Esophagus squamous epithelium (tissue), 4 donors: ENCODE measurements around the gene ATP8B1.
"Not testable (repeated sequence)": the region's sequence is repeated elsewhere in the genome, so short reads cannot be mapped to it uniquely, and the experiment has no call there.

Experiments used
- POLR2A ChIP-seq, 4 donors: fragments of 450-650 bp; IDR thresholded peaks; one replicate each; pipeline ENCODE4 v1.6.1; 2017; ENCODE audit warnings: antibody characterized with exemption in 4 of 4, mild to moderate bottlenecking in 4 of 4, moderate library complexity in 3 of 4
- TF ChIP-seq, protein P1 (sequence below), 6 experiments: fragments of 450-650 bp in 4 of 6; fragments of 200-600 bp in 2 of 6; sonication (generic) in 2 of 6; IDR thresholded peaks; one replicate each; pipeline ENCODE4 v1.5.1; 2016 to 2019; ENCODE audit warnings: antibody characterized with exemption in 6 of 6, mild to moderate bottlenecking in 4 of 6, moderate library complexity in 4 of 6

DNA sequence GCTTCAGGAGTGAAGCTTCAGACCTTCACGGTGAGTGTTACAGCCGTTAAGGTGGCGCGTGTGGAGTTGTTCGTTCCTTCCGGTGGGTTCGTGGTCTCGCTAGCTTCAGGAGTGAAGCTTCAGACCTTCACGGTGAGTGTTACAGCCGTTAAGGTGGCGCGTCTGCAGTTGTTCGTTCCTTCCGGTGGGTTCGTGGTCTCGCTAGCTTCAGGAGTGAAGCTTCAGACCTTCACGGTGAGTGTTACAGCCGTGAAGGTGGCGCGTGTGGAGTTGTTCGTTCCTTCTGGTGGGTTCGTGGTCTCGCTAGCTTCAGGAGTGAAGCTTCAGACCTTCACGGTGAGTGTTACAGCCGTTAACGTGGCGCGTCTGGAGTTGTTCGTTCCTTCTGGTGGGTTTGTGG, 160.7 kb downstream of the ATP8B1 start:
- TF ChIP-seq, protein P1, sequence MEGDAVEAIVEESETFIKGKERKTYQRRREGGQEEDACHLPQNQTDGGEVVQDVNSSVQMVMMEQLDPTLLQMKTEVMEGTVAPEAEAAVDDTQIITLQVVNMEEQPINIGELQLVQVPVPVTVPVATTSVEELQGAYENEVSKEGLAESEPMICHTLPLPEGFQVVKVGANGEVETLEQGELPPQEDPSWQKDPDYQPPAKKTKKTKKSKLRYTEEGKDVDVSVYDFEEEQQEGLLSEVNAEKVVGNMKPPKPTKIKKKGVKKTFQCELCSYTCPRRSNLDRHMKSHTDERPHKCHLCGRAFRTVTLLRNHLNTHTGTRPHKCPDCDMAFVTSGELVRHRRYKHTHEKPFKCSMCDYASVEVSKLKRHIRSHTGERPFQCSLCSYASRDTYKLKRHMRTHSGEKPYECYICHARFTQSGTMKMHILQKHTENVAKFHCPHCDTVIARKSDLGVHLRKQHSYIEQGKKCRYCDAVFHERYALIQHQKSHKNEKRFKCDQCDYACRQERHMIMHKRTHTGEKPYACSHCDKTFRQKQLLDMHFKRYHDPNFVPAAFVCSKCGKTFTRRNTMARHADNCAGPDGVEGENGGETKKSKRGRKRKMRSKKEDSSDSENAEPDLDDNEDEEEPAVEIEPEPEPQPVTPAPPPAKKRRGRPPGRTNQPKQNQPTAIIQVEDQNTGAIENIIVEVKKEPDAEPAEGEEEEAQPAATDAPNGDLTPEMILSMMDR (IDR thresholded peaks at IDR 0.05) = not testable (repeated sequence)
- not testable (repeated sequence) for TF ChIP-seq POLR2A (IDR thresholded peaks at IDR 0.05)
